HG03571 (cell line): ENCODE data around the gene RAE1.
"Not testable (repeated sequence)": the region's sequence is repeated elsewhere in the genome, so short reads cannot be mapped to it uniquely, and the experiment has no call there.

ENCODE experiments used
- ATAC-seq: cut with Tn5 transposase; IDR thresholded peaks from one replicate; pipeline ENCODE4 v1.9.1; 2021; ENCODE audit not compliant: unreplicated experiment

Gene RAE1

GRCh38 chr20:57326667-57327455, 24.2 kb upstream of the RAE1 start:
- ATAC-seq: no peak

GRCh38 chr20:57327820-57328219, 23.2 kb upstream of the RAE1 start:
- ATAC-seq: no peak

GRCh38 chr20:57329608-57330221, 21.3 kb upstream of the RAE1 start, which contains the start of gene SPO11:
Gene SPO11, plus strand, starts transcription at chr20:57329803. Its CDS starts 65 bp downstream, at chr20:57329868.
- ATAC-seq: no peak

GRCh38 chr20:57330998-57331397, 20.1 kb upstream of the RAE1 start:
- no peak for ATAC-seq

- no peak for ATAC-seq
Observed at GRCh38 chr20:57332105-57333089, 18.7 kb upstream of the RAE1 start.

GRCh38 chr20:57335392-57335791, 15.7 kb upstream of the RAE1 start:
- ATAC-seq: no peak

GRCh38 chr20:57341663-57342062, 9.4 kb upstream of the RAE1 start:
- no peak for ATAC-seq

- ATAC-seq: no peak
Observed at GRCh38 chr20:57342829-57343228, 8.2 kb upstream of the RAE1 start.

- no peak for ATAC-seq
Observed at GRCh38 chr20:57346477-57346876, 4.6 kb upstream of the RAE1 start.

GRCh38 chr20:57347393-57347792, 3.7 kb upstream of the RAE1 start:
- ATAC-seq: no peak

GRCh38 chr20:57348200-57348921, 2.7 kb upstream of the RAE1 start:
- not testable (repeated sequence) for ATAC-seq

GRCh38 chr20:57348922-57349574, 2.0 kb upstream of the RAE1 start:
- not testable (repeated sequence) for ATAC-seq

GRCh38 chr20:57350081-57350710, 859 bp upstream of the RAE1 start:
- no peak for ATAC-seq

- not testable (repeated sequence) for ATAC-seq
Observed at GRCh38 chr20:57350726-57351041, 371 bp upstream of the RAE1 start.

- no peak for ATAC-seq
Observed at GRCh38 chr20:57352305-57352704, 1.2 kb downstream of the RAE1 start.

- no peak for ATAC-seq
Observed at GRCh38 chr20:57353351-57353750, 2.3 kb downstream of the RAE1 start.

- no peak for ATAC-seq
Observed at GRCh38 chr20:57361517-57361916, 10.5 kb downstream of the RAE1 start.

- no peak for ATAC-seq
Observed at GRCh38 chr20:57364451-57364850, 13.4 kb downstream of the RAE1 start.

- ATAC-seq: no peak
Observed at GRCh38 chr20:57369596-57369995, 18.5 kb downstream of the RAE1 start.

GRCh38 chr20:57370316-57370715, 19.3 kb downstream of the RAE1 start:
- no peak for ATAC-seq
